GM19372 (cell line): ENCODE data around the gene SLC26A2.

Experiments
- ATAC-seq: cut with Tn5 transposase; IDR thresholded peaks from one replicate; pipeline ENCODE4 v1.9.1; 2021; ENCODE audit warnings: mild to moderate bottlenecking, low read depth, moderate library complexity; ENCODE audit not compliant: unreplicated experiment

Gene SLC26A2

GRCh38 chr5:149959406-149960236, 937 bp upstream of the SLC26A2 start:
- no peak for ATAC-seq

- no peak for ATAC-seq
Measured at GRCh38 chr5:149961186-149961685, 678 bp downstream of the SLC26A2 start.

GRCh38 chr5:149961957-149962409, 1.4 kb downstream of the SLC26A2 start:
- ATAC-seq, result no peak

GRCh38 chr5:149962601-149963300, 2.2 kb downstream of the SLC26A2 start:
- no peak for ATAC-seq

- no peak for ATAC-seq
Measured at GRCh38 chr5:149963729-149964128, 3.2 kb downstream of the SLC26A2 start.

GRCh38 chr5:149966946-149967345, 6.4 kb downstream of the SLC26A2 start:
- ATAC-seq, result no peak

GRCh38 chr5:149969181-149969930, 8.8 kb downstream of the SLC26A2 start:
- ATAC-seq, result no peak

GRCh38 chr5:149975409-149975808, 14.9 kb downstream of the SLC26A2 start:
- no peak for ATAC-seq

GRCh38 chr5:149979896-149980295, 19.3 kb downstream of the SLC26A2 start:
- no peak for ATAC-seq

GRCh38 chr5:149981206-149981605, 20.6 kb downstream of the SLC26A2 start:
- ATAC-seq, result no peak

GRCh38 chr5:149982505-149982904, 21.9 kb downstream of the SLC26A2 start:
- ATAC-seq, result no peak

- no peak for ATAC-seq
Measured at GRCh38 chr5:149988126-149988525, 27.6 kb downstream of the SLC26A2 start.

- ATAC-seq, result peak; percentile 76
Measured at GRCh38 chr5:149990518-149991376, 30.2 kb downstream of the SLC26A2 start.

- no peak for ATAC-seq
Measured at GRCh38 chr5:149993471-149993870, 32.9 kb downstream of the SLC26A2 start.

- no peak for ATAC-seq
Measured at GRCh38 chr5:149995385-149996204, 35.0 kb downstream of the SLC26A2 start.

GRCh38 chr5:149996205-149996890, 35.8 kb downstream of the SLC26A2 start:
- ATAC-seq, result no peak

GRCh38 chr5:149998281-149998680, 37.7 kb downstream of the SLC26A2 start:
- no peak for ATAC-seq

- ATAC-seq, result no peak
Measured at GRCh38 chr5:149999359-149999758, 38.8 kb downstream of the SLC26A2 start.

GRCh38 chr5:149999866-150000255, 39.3 kb downstream of the SLC26A2 start:
- no peak for ATAC-seq
